Left colon (tissue), 2 donors: ENCODE data around the gene FGD5. TPM values are rescaled to one million over a fixed set of nuclear protein-coding genes. Genes with fewer than 3 reads are reported as not detected.
"Not testable (repeated sequence)": the region's sequence is repeated elsewhere in the genome, so short reads cannot be mapped to it uniquely, and the experiment has no call there.

Experiments used
- ATAC-seq: fragments of 200-7000 bp; cut with Tn5 transposase; one replicate; pipeline ENCODE4 v1.9.1; 2020; ENCODE audit warnings: mild to moderate bottlenecking, moderate library complexity
- DNase-seq, 2 donors: peaks; one replicate each; pipeline ENCODE4 v3.0.0-alpha.2; 2020
- intact Hi-C, 2 donors: fragments of 100-400 bp; cut with DNase I in 1 of 2; cut with micrococcal nuclease in 1 of 2; formaldehyde crosslinking; loops; one replicate each; pipeline versions ENCODE4 v1.11.2 to v1.14.0; 2022; cut with DNase I, micrococcal nuclease
- total RNA-seq, 2 donors: library from RNA; stranded (reverse); fragmentation: NEBNext Ultra II Directional; extraction: Animal tissue kit (Norgen Biotek cat#: 25700); gene quantifications; one replicate each; pipeline ENCODE4 v1.2.1, GENCODE V29; 2021
- donor health status: DM: no; HTN: no; CAD: no.
- donor health status: DM: yes; HTN: yes; CAD: no.

The FGD5 gene
- total RNA-seq, 2 donors from 2014 or later = 5.8 to 9.8 TPM

GRCh38 chr3:14880447-14881106 is 61.8 kb downstream of the FGD5 start:
- intact Hi-C loops = no loop called here
- ATAC-seq (no peak), DNase-seq (no peak)

GRCh38 chr3:14883226-14883625 is 64.5 kb downstream of the FGD5 start:
- ATAC-seq = no peak
- DNase-seq = no peak
- intact Hi-C loops = no loop called here

DNA sequence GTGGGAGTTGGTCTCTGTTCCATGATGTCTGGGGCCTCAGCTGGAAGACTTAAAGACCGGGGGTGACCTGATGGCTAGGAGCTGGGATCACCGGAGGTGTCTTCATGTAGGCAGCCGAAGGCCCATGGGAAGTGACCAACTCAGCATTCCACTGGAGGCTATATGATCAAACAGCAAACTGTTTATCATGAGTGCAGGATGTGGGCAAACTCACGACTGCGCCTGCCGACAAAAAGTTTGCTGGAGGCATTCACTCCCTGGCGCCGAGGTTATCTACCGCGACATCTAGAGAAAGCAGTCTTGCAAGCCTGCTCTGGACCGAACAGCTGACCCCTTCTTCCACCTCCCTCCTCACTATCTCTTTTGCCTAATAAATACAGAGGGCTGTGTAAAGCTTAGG is 65.9 kb downstream of the FGD5 start:
- intact Hi-C loops = no loop called here
- ATAC-seq (no peak), DNase-seq (no peak)

GRCh38 chr3:14885307-14885706 is 66.5 kb downstream of the FGD5 start:
- DNase-seq = no peak

GRCh38 chr3:14886101-14886500 is 67.3 kb downstream of the FGD5 start:
- intact Hi-C loops = no loop called here
- ATAC-seq = no peak
- no peak for DNase-seq

More at GRCh38 chr3:14885307-14885706, 66.5 kb downstream of the FGD5 start:
- no peak for ATAC-seq
- intact Hi-C loops = no loop called here

DNA sequence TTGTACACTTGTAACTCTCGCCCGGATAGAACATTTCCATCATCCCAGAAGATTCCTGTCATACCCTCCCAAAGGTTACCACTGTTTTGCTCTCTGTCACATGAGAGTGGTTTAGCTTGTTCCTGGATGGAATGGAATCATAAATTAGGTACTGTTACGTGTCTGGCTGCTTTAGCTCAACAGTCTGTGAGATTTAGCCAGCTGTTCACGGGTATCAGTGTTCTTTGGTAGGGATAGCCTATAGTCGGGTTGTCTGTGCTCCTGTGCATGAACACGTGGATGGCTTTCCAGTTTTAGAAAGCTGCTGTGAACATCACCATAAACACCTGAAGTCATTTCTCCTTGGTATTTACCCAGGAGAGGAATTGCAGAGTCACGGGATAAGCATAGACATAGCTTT is 70.4 kb downstream of the FGD5 start:
- intact Hi-C loops = no loop called here
- DNase-seq = no peak
- ATAC-seq = no peak

DNA sequence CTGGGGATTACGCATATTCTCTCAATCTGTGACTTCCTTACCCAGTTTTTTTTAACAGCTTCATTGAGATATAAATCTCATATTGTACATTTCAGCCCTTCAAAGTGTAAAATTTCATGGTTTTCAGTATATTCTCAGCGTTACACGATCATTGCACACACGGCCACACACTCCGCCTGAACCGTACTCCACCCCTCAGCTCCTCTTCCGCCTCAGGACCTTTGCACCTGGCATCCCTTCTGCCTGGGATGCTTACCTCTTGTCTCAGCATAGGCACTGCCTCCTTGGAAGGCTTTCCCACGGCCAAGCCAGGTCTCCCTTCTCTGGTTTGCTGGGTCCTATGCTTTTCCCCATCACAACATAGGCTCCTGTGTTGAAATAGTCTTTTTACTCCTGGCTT is 71.2 kb downstream of the FGD5 start:
- intact Hi-C loops = no loop called here
- no peak for ATAC-seq
- DNase-seq = no peak

GRCh38 chr3:14890476-14890875 is 71.7 kb downstream of the FGD5 start:
- DNase-seq = no peak
- intact Hi-C loops = no loop called here
- ATAC-seq = no peak

DNA sequence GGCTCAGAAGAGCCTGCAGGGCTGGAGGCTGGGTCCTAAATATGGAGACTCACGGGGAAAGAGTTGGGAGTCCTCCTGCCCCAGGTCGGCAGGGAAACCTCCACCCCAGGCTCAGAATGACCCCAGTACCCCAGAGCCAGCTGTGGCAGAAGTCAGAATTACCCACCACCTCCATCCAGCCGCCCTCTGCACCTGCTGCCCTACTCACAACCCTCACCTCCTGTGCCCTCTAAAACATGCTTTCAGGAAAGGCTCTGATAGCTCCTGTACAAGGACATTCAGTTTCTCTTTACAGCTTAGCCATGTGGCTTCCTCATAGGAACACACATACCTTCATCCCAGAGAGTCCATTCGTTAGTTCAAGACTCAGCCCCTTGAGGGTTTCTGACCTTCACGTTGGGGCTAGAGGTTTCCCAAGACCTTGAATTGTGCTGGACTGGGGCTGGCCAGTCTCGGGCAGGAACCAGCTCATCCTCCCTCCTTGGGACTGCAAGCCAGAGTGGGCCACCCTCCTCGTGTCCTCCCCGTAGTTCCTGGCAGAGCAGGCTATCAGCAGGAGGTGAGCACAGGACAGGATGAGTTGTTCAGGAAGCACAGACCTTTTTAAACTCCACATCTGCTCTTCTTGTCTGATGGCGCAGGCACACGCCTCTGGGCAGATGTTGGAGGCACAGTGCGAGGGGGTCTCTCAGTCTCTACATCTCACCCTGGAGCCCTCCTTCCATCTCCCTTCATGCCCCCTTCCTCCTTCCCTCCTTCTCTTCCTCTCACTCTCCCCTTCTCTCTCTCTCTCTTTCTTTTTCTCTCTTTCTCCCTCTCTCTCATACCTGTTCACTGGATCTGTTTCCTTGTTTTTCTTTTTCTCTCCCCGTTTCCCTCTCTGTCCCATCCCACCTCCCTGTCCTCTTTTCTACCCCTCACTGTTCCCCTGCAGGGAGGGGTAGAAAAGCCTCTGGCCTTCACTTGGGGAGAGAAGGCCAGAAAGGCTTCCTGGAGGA is 72.7 kb downstream of the FGD5 start:
- intact Hi-C loops = no loop called here
- ATAC-seq (no peak), DNase-seq (no peak)

GRCh38 chr3:14892226-14892625 is 73.5 kb downstream of the FGD5 start:
- intact Hi-C loops = no loop called here
- DNase-seq (no peak), ATAC-seq (no peak)

DNA sequence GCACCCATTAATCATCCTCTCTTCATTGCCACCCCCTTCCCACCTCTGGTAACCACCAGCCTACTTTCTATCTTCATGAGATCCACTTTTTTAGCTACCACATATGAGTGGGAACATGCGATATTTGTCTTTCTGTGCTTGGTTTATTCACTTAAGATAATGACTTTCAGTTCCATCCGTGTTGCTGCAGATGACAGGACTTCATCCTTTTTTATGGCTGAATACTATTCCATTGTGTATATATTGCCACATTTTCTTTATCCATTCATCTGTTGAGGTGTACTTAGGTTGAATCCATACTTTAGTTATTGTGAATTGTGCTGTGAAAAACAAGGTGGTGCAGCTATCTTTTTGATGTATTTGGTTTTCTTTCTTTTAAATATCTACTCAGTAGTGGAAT is 75.3 kb downstream of the FGD5 start:
- no peak for DNase-seq
- no peak for ATAC-seq
- intact Hi-C loops = no loop called here

DNA sequence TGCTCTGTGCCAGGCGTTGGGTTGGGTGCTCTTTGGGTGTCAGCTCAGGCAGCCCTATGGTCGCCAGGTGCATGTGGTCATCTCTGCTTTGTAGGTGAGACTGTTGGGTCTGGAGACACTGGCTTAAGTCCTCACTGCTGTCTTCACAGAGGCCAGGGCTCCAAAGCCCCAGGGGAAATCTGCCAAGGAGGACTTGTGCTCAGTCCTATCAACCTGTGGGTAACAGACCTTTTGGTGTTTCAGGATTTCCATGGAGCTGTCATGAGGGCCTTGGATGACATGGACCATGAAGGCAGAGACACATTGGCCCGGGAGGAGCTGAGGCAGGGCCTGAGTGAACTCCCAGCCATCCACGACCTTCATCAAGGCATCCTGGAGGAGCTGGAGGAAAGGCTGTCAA is 78.5 kb downstream of the FGD5 start:
- ATAC-seq = no peak
- intact Hi-C loops = no loop called here
- no peak for DNase-seq

DNA sequence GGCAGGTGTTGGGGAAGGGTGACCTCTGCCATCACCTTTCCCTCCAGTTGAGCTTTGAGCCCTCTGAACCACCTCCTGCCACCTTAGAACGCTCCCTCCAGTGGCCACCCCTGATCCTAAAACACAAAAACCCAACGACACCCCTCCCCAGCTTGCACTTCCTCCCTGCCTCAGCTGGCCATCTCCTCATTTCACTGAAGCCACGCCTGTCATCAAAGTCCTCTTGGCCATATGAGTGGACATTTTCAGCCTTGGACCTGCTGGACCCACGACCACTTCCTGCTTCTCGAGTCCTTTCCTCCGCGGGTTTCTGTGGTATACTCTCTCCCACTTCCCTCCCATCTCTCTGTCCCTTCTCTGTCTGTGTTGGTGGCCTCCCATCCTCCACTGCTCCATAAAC is 80.2 kb downstream of the FGD5 start:
- DNase-seq = no peak
- intact Hi-C loops = no loop called here

GRCh38 chr3:14899993-14900618 is 81.3 kb downstream of the FGD5 start:
- intact Hi-C loops = no loop called here
- DNase-seq = peak; percentile 41 to 44
- peak; percentile 91 for ATAC-seq

More for the DNA sequence above, 80.2 kb downstream of the FGD5 start:
- peak; percentile 19 for ATAC-seq

DNA sequence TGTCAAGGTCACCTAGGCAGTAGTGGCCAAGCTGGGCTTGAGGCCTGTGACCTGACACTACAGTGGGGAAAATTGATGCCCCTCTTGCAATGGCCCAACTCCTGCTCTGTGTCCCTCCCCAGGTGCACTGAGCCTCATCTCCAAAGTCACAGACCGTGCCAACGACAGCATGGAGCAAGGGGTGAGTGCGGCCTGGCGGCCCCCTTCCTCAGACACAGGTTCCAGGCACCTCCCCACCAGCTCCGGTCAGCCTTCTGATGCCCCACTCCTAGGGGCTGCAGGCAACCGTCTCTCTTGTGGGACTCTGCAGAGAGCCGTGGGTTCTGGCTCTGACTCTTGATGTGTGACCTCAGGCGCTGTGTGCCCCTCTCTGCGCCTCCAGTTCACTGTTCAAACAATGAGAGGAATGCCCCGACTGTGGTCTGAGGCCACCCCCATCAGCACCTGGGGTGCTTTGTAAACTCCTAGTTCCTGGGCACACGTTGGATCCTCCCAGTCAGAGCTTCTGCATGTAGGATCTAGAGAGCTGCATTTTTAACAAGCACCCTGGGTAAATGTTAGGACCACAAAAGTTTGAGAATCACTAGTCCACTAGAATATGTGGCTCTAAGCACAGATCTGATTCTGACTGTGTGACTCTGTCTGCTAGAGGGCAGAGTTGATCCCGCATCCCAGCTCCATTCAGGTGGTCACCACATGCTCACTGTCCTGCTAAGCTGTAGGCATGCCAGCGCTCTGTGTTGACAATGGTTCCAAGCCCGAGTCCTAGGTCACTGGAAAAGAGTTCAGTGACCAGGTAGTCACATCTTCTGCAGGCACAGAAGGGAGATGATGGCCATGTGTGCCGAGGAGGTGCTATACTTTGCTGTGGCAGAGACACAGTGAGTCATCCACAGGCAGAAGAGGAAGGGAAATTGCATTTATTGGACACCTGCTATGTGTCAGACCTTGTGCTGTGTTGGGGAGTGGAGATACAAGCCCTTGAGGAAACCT is 82.4 kb downstream of the FGD5 start:
- intact Hi-C loops = no loop called here
- ATAC-seq (peak; percentile 49), DNase-seq (no peak)

- peak; percentile 49 for ATAC-seq
- intact Hi-C loops = no loop called here
- peak; percentile 51 to 55 for DNase-seq
Measured at GRCh38 chr3:14902719-14903118, 84.0 kb downstream of the FGD5 start.

- intact Hi-C loops, ATAC-seq, DNase-seq: not testable (repeated sequence)
Measured at GRCh38 chr3:14903501-14903900, 84.7 kb downstream of the FGD5 start.

GRCh38 chr3:14905055-14905657 is 86.4 kb downstream of the FGD5 start:
- ATAC-seq (no peak), DNase-seq (no peak)
- intact Hi-C loops = no loop called here
